ENCODE data around the gene KCNH1.

KCNH1 gene

DNA sequence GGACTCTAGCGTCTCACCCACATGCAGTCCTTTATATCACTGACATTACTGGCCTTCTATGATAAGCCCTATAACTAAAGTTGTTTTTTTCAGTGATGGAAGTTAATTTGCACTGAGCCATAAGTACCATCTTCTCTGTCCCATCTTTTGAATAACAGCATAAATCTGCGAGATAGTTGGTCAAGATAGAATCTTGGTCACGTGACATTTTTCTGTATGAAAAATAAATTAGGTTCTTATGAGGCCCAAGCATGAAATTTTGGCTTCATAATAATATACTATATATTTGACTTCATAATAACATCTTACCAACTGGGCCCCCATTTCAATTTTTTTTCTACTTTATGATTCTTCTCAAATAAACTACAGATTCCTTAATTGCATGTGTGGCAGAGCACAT lies 285.5 kb downstream of the KCNH1 start:
- no peak for DNase-seq

DNA sequence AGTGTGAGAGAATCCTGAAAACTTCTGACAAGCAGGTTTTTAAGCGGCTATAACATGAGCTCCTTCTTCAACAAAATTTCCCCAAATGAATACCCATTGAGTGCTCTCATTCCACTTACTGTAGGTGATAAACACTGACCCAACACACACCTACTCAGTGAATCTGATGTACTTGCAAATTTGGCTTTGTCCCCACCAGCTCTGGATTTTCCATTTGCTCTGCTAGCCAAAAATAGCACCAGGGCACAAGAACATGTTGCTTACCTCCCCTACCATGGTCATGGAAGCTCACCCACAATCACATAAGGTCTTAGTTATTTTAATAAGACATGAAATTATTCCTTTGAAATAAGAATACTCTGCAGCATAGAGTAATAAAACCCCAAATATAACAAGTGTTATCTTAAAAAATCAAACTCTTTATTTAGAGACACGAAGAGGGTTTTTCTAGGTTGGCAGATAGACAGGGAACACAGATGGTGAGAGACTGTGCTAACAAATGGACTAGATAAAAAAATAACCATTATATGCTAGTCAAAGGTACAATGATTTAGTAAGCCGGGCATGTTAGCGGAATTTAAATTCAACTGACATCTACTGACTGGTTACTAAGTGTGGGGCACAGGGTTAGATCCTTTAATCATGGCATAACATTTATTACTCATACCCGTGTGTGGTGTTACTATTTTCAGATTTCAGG lies 291.9 kb downstream of the KCNH1 start:
- no peak for DNase-seq

DNA sequence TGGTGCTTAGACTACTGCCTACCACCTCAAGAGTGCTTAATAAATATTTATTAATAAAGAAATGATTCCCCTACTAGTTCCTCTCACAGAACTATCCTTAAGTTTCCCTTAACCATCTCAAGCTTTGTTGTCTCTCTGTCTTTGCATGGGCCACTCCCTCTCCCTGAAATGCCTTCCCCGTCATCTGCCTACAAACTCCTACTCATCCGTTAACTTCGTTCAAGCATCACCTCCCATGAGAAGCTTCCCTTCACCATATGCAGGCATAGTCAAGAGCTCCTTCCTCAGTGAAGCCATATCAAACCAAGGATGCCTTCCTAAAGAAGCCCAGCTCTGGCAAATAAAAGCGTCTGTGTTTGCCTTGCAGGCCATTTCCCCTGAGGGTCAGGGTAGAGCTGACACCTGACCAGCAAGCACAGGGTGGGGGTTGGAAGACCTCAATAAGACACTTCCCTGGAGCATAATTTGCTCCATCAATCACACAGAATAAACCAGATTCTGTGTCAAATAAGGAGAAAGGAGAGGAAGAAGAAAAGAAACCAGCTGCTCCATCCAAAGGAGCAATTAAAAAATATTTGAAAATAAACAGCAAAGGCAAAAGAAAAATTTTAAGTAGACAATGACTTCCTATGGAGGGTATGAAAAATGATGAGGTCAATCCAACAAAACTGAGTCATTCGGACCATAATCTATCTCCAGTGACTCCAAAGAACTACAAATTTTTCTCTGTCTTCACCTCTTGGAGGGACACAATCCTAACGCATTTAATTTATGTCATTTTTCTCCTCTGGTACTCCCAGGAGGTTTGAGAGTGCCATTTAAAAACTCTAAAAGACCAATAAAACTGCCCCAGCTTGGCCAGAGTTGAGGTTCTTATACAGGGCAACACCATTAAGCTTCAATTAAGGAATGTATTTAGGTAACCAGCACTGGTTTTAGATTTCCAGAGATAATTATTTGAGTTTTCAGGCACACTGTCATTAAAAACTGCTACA lies 303.6 kb downstream of the KCNH1 start:
- no peak for DNase-seq

DNA sequence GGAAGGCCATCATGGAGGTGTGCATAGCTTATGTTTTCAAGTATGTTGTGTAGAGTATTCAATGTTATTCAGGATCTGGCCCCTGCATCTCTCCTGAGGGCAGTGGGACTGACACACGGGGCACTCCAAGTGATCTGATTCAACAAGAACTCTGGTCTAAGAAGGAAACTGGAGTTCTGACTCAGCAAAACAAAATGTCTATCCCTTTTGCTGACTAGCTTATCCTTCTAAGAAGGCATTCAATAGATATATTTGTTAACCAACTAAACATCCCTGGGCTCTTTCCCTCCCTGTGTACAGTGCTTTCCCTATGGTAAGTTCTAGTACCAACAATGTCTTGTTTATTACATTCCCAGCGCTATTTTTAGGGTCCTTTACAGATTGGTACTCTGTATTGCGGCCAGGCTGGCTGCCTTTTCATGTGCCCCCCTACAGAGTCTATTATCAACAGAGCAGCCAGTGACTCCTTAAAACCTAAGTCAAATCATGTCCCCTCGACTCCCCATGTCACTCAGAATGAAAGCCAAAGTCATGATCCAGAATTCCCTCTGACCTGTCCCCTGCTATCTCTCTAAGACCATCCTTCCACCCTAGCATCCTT lies 304.9 kb downstream of the KCNH1 start:
- no peak for DNase-seq

DNA sequence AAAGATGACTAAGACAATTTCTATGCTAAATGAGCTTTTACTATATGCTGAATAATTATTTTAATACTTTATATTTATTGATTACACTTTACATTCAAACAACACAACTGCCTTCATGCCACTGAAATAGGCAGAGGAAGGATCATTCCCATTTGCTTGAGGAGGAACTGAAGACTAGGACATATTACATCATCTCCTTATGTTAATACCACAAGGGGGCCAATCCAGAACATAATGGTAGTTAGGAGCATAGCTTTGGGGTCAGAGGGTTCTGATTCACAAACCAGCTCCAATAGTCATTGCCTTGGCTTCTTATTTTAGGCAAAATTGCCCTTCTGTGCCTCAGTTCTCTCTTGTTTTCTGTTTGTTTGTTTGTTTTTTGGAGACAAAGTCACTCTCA lies 306.5 kb downstream of the KCNH1 start:
- DNase-seq, result no peak

DNA sequence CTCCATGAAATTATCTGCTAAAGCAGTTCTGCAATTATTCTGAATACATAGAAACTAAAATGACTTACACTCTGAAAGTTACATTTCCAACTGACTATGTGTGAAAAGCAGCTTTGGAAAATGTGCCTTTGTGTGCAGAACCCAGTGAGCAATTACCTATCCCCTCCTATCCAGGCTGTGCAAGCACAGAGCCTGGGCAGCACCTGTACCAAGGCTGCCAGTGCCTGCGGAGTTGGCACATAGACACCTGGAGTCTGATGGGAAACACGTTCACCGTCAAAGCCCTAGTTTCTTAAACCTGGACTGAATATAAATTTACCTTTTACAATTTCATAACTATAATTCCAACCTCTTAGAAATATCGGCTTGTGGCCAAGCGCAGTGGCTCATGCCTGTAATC lies 307.3 kb downstream of the KCNH1 start:
- no peak for DNase-seq

DNA sequence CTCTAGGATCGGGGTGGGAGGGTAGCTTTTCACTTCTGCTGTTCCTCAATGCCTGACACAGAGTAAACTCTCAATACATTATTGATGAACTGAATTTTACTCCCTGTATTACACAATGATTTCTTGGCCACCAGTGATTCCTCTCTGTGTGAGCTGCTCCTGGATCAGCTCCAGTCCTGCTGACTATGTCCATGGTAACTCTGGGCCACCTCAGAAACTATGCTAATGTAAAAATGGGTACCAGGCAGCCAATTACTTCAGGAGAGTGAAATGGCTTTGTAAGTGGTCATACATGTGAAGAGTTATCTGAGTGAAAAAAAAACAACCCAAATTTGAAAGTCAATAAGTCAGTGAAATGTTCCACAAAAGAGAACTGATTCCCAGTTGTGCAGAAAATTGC lies 311.0 kb downstream of the KCNH1 start:
- DNase-seq, result no peak

DNA sequence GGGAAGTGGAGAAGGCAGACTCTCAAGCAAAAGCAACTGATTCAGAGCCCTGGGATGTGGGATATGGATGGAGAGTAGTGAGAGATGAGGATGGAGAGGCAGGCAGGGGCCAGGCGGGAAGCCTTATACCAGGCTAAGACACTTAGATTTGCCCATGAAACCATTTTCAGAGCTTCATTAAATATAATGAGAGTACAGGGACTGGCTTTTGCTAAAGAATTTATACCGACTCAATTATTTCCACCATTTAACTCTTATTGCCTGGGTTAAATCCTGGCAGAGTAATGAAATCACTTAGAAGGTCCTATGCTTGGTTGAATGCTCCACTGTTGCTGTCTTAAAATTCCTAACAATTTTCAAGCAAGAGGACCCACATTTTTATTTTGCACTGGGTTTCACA lies 311.7 kb downstream of the KCNH1 start:
- no peak for DNase-seq

DNA sequence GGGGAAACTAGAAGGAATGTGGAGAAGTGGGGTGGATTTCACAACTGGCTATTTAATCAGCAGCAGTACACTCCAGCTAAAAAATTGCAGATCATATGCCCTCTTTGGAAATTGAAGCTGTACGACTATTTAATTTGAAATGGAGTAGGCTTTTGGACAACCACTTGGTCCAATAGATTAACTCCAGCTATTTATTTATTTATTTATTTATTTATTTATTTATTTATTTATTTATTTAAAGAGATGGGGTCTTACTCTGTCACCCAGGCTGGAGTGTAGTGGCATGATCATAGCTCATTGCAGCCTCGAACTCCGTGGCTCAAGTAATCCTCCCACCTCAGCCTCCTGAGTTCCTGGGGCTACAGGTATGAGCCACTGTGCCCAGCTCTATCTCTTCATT lies 312.3 kb downstream of the KCNH1 start:
- no peak for DNase-seq

DNA sequence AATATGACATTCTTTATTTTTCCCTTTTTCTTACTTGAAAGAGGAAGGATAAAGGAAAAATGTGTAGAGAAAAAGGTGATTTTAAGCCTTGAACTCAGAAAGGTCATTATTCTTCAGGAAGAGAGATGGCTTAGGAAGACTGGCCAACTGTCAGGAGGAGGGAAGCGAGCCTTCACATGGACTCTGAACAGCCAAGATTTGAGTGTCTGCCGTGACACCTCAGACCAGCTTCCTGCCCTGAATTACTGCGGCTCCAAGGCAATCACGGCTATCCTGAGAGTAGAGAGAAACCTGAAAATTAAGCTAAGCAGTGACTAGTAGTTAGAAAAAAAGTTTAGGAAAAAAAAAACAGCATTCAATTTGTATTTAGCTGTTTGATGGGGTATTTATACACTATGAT lies 314.7 kb downstream of the KCNH1 start:
- DNase-seq, result no peak

DNA sequence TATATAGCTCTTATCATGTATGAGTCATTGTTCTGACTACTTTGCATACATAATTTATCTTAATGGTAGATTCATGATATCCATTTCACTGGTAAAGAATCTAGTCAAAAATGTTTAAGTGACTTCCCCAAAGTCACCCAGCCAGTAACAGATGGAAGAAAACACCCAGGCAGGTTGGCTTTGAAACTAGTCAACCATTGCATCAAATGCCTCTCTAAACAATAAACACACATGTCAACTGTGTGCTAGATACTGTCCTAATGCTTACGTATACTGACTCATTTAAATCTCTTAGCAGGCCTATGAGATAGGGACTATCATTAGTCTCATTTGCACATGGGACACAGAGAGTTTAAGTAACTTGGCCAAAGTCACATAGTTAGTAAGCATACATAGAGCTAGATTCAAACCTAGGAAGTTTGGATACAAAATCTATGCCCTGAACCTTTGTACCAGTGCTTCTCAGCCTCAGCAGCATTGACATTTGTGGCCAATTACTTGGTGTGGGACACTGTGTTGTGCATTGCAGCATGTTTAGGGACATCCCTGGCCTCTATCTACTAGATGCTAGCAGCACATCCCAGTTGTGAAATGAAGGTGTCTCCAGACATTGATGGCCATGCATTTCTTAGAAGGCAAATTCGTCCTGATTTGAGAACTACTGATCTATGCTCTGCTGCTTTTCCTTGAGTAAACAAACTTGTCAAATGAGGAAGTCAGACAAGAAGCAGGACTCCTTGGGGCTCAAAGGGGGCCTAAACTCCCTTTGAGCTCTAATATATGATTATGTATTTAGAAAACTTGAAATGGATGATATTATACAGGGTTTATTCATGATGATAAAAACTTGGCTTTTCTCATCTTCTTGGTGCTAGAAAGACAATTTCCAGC lies 316.3 kb downstream of the KCNH1 start:
- DNase-seq, result peak; percentile 18

DNA sequence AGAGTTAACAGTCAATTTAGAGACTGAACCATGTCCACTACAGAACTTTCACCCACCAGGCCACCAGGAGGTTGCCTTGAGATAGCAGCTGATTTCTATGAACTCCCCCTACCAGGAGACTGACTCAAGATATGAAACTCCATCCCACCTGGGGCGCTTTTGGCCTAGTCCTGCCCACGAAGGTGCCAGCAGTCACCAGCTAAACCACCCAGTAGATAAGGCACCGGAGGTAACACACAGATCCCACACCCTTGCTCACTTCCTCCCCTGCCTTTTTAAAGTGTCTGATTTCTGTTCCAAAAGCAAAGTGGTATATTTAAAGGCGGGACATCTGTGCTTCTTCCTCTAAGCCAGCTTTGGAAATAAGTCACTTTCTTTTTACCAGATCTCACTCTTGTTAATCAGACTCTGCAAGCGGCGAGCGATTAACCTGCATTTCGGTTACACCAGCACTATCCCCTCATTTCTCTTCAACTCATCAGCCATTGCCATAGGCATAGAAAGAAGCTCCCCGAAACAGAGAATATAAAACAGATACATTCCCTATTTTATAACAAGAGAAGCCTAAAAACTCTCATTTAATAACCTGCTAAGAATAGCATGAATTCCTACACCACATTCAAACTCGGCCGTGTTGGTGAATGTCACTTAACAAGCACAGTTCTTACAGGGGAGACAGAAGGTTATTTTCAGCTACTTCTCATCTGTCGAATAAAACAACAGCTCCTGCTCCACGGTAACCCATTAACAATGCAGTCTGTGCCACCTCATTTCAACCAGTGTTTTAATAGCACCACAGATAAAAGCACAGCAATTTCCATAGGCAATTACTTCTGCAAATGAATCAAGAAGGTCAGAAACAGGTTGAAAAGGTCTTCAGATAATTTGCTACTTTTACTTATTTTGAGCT lies 318.1 kb downstream of the KCNH1 start:
- DNase-seq, result no peak

DNA sequence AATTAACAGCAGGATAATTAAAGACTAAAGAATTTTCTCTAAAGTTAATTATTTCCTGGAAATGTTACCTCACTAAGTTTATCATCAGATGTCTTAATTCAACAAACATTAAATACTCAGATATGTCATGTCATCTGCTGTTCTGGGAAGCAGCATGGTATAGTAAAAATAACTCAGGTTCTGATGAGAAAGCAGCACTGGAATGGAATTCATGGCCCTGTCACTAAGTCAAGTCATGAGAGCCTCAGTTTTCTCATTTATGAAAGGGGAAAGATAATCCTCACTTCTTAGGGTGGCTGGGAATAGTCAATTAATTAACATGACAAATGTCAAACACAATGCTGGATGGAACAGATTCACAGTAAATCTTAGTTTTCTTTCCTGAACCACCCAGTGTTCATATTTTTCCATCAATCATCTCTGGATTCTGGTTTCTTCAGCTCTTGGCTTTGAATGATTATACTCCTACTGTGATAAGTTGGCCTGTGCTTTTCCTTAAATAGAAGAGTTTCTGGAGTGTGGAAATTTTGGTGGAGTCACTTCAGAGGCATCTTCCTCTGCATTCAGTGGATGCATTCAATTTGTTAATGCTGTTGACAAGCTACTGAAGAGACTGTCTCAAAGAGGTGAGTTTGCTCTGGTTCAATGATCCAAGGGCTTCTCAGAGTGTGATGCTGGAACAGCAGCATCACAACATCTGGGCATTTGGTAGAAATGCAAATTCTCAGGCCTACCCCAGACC lies 319.4 kb downstream of the KCNH1 start:
- DNase-seq, result no peak

DNA sequence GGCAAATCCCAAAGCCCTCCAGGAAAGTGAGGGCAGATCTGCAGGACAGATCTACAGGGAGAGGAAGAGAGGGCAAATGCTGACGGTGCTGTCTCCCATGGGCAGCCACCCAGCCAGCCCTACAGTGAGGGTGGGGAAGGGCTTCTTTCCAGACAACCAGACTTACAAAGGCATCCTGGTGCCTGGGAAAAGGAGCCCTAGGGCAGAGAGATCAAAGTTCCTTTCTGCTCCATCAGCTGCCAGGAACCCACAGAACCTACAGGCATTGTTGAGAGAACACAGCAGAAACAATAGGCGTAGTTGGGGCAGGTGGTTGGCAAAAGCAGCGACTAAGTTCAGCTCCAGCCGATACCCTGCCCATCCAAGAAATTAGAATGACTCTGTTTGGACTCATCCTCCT lies 332.4 kb downstream of the KCNH1 start:
- DNase-seq, result no peak

DNA sequence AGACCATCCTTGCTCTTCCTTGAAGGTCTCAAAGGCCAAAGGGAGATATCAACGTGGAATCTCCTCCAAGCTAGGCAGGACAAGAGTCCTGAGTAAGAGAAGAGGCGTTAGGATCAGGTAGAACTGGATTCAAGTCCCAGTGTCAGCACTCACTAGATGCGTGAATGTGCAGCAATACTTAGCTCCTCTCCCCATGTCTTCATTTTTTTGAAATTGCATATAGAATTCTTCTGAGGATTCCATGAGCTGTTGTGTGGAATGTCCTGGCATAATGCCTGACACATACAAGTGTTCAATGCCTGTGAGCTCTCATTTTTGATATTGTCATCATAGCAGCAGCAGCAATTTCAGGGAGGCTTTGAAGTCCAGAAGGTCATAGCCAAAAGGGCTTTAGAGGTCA lies 333.2 kb downstream of the KCNH1 start:
- DNase-seq, result no peak

DNA sequence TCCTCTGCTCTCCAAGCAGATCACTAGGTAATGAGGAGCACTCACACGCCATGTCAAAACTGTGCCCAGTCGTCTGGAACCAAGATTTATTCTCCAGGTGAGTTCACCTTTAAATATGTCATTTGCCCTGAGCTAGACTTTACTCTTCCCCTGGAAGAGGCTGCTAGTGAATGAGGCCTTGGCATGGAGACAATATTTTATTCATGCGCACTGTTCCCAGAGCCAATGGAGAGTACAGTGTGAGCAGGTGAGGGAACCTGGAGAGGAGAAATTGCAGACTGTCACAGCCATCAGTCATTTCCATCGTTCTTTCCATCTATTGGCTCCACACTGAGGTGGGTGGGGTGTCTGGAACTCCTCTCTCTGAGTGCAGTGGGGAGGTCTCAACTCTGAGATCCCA lies 333.6 kb downstream of the KCNH1 start:
- no peak for DNase-seq

DNA sequence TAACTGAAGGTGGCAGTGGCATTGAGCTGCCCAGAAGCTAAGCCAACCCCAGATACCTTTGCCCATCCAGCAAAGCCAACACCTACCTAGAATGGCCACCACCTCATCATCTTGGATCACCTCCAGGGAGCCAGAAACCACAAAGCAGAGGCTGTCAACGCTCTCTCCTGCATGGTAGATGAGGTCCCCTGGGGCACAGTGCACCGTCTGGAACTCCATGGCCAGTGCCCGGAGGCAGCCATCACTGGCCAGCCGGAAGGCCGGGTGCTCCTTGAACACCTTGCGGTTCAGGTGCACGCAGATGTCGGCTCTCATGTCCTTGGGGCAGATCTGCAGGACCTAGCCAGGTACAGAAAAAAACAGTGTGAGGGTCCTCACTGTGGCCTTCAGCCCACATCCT lies 336.5 kb downstream of the KCNH1 start:
- DNase-seq, result no peak

DNA sequence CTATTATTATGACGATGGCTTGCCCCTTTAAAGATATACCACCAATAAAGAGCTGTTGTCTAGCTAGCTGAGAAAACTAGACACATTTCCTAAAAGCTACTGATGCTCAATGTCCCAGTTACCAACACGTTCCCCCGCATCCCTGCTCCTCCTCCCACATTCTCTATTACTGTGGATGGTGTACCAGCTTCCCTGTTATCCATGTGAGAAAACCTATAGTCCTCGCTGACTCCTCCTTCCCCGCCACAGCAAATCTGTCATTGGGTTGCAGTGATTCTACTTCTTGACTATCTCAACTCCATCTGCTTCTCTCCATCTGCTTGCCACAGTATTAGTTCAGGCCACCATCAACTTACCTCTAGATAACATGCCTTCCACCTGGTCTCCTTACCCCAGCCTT lies 337.5 kb downstream of the KCNH1 start:
- DNase-seq, result no peak

DNA sequence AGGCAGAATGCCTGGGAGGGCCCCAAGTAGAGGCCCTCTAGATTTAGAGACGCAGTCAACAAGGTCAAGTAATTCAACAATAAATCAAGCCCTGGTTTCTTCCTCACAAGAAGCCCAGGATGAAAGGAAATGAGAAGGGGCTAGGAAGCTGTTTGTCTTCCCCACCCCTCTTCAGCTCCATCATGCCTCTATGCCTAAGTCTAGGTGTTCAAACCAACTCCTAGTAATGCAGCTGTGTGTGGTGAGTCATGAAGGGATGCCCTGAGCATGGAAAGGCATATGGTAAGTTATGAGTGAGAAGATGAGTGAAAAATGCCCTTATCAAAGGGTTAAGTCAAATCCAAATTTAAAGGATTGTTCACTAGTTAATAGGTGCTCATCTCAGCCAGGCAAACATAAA lies 339.5 kb downstream of the KCNH1 start:
- DNase-seq, result no peak

DNA sequence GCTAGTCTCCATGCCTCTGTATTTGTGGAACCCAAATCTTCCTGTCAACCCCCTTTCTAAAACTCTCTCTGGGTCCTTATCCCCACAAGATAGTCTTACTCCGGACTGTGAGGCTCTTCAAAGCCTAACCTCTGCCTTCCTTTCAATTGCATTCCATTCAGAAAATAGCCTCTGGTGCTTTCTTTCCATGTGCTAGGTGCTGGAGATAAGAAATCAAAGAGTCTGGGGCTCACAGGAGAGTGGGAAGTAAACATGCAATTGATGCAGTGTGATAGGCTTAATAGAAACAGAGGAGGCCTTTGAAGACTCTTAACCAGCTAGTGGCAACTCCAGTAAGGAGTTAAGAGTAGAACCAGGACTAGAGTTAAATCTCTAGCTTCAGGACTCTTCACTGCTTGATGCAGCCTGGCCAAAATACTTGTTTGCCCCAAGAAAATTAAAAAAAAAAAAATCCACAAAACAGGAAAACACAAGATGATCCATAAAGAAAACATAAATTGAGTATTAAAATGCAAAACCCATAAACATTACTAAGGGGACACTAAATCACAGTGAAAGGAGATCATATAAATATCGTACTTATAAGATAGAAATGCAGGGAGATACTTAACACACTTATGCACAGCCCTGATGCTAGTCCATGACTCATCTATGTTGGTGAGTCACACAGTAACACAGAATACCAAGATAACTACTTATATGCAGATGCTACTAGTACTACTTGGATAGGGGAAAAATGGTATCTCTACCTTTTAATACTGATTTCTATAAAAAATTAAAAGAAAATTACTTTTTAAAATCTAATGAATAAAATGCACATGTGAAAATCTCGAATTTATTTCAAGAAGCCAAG lies 341.5 kb downstream of the KCNH1 start:
- DNase-seq, result no peak
